Measurements from ENCODE around the gene AGAP9. TPM values are rescaled to one million over a fixed set of nuclear protein-coding genes. Genes with fewer than 3 reads are reported as not detected.

The AGAP9 gene

DNA sequence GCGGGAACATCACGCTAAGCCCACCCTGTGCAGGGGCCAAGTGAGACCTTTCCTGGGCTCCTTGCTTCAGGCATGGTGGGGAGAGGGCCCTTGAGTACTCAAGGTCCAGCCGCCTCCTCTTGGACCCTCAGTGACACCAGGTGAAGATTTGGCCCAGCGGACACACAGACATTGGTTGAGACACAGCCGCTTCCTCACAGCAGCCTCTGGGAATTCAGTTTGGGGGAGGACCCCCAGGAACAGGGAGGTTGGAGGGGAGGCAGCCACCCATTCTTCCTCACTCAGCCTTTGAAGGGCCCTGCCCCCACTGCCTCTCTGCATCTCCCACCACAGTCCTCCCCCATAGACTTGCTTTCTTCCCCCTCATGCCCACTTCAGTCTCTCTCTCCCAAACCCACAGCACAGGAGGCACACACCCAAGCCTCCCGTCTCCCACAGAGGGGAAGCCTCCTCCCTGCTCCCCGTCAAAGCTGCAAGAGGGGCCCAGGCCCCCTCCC, 71.4 kb downstream of the AGAP9 start:
- no CpG with 5 or more reads among the region's 7 CpGs for WGBS, 2 donors (ENCODE audit: extremely low coverage in 2 of 2, insufficient read length in 2 of 2, insufficient replicate concordance in 1 of 2)
- H3K18ac ChIP-seq (ENCODE audit: low read length), result peak overlapping the region; percentile 63
- no peak overlapping the region for H2BK120ac ChIP-seq (ENCODE audit: low read depth, low read length)
- peak overlapping the region; percentile 24 for H2BK15ac ChIP-seq (ENCODE audit: low read length)
- peaks cover 0 to 6% of the 10 kb centered on the region in 2 donors for H3K4me1 ChIP-seq (ENCODE audit: control insufficient read depth in 2 of 2, insufficient read depth in 1 of 2, low read depth in 1 of 2, low read length in 2 of 2)
- peaks cover 0 to 6% of the 10 kb centered on the region in 2 donors for H3K9me3 ChIP-seq (replicated peaks in 1 of 2; ENCODE audit: control insufficient read depth in 2 of 2, insufficient read depth in 1 of 2, low read depth in 1 of 2, low read length in 2 of 2)
- H3K36me3 ChIP-seq (replicated peaks in 1 of 2; ENCODE audit: control insufficient read depth in 2 of 2, insufficient read depth in 2 of 2, low read length in 2 of 2), result no peaks in the 10 kb centered on the region
- H3K4ac ChIP-seq (ENCODE audit: low read length), result no peak overlapping the region
- no peak overlapping the region for H3K4me2 ChIP-seq (ENCODE audit: insufficient read depth, low read length, poor library complexity, severe bottlenecking)
- no peak overlapping the region for H2BK5ac ChIP-seq (ENCODE audit: low read length)
- no peak overlapping the region for H2BK12ac ChIP-seq (ENCODE audit: low read length)
- H2AK5ac ChIP-seq (ENCODE audit: low read depth, low read length), result peak overlapping the region; percentile 47
- no peak overlapping the region for H4K8ac ChIP-seq (ENCODE audit: low read depth, low read length)
- H3K27me3 ChIP-seq (ENCODE audit: control insufficient read depth in 3 of 3, insufficient read depth in 3 of 3, low read depth in 1 of 3, low read length in 3 of 3), result peaks cover 0 to 40% (median 3%) of the 10 kb centered on the region in 3 experiments
- H3K9ac ChIP-seq (ENCODE audit: low read depth, low read length, poor library complexity), result no peak overlapping the region
- no peaks in the 10 kb centered on the region for H3K79me1 ChIP-seq (ENCODE audit: low read depth, low read length)
- H3K27ac ChIP-seq (replicated peaks; ENCODE audit: low read length), result no peak overlapping the region
- H2AFZ ChIP-seq (ENCODE audit: low read length), result no peak overlapping the region
- no peak overlapping the region for H3K4me3 ChIP-seq (ENCODE audit: low read length in 2 of 2)
- H3K14ac ChIP-seq (ENCODE audit: low read length), result no peak overlapping the region
- H3K23ac ChIP-seq (ENCODE audit: low read depth, low read length, poor library complexity), result peak overlapping the region; percentile 46
- DNase-seq (ENCODE audit: low spot score), result no peak
- H4K91ac ChIP-seq (ENCODE audit: low read depth, low read length, poor library complexity), result peak overlapping the region; percentile 14

Small RNA genes lying within 50 kb of the gene (small RNA-seq; reads per million reads assigned to genes)
- gene AL591684.3 (ENCODE audit: insufficient read depth) (not detected), gene RNA5SP312 (ENCODE audit: insufficient read depth) (not detected)

Measured in neuronal stem cell (in vitro differentiated cells).